K562 (cell line): Measurements from ENCODE around the gene TTLL10. TPM values are rescaled to one million over a fixed set of nuclear protein-coding genes. Genes with fewer than 3 reads are reported as not detected.

ENCODE experiments used
- BACH1 ChIP-seq: fragments of 200-800 bp; sonication (Bioruptor generic); IDR thresholded peaks from 2 replicates; pipeline ENCODE4 v1.6.1; 2016; ENCODE audit warnings: missing genetic modification characterization, missing compliant biosample characterization
- CREB5 ChIP-seq: fragments of 250-450 bp; sonication (Bioruptor Pico); IDR thresholded peaks from 2 replicates; pipeline ENCODE4 v1.5.0; 2020; ENCODE audit warnings: mild to moderate bottlenecking
- CSDE1 ChIP-seq, 2 experiments: fragments of 450-650 bp; IDR thresholded peaks; 2 replicates each; pipeline ENCODE4 v1.6.1; 2016; ENCODE audit warnings: mild to moderate bottlenecking in 1 of 2
- DLX4 ChIP-seq: fragments of 250-450 bp; sonication (Bioruptor Pico); IDR thresholded peaks from 2 replicates; pipeline ENCODE4 v1.6.1; 2021; ENCODE audit warnings: mild to moderate bottlenecking
- GATAD2A ChIP-seq: fragments of 450-650 bp; IDR thresholded peaks from 2 replicates; pipeline ENCODE4 v1.6.1; 2017
- MTA1 ChIP-seq: fragments of 450-650 bp; IDR thresholded peaks from 2 replicates; pipeline ENCODE4 v1.6.1; 2017; ENCODE audit warnings: borderline replicate concordance
- MXD1 ChIP-seq: fragments of 250-450 bp; sonication (Bioruptor Pico); IDR thresholded peaks from 2 replicates; pipeline ENCODE4 v1.8.0; 2021; ENCODE audit warnings: borderline replicate concordance, mild to moderate bottlenecking, moderate library complexity; ENCODE audit not compliant: poor library complexity, severe bottlenecking
- MYBL2 ChIP-seq, 2 experiments: fragments of 450-650 bp in 1 of 2; sonication (generic) in 1 of 2; formaldehyde crosslinking in 1 of 2; IDR thresholded peaks; 2 replicates each; pipeline versions ENCODE4 v1.6.1 to v1.8.1; 2017 to 2022; ENCODE audit warnings: borderline replicate concordance in 1 of 2, inconsistent platforms in 1 of 2, low read depth in 1 of 2, mild to moderate bottlenecking in 1 of 2, missing genetic modification reagents in 1 of 2, moderate library complexity in 1 of 2
- NELFE ChIP-seq: IDR thresholded peaks from 2 replicates; pipeline ENCODE4 v1.6.1; 2011; ENCODE audit warnings: mild to moderate bottlenecking; ENCODE audit not compliant: insufficient read depth, insufficient read length
- RUNX1 ChIP-seq: sonication (generic); IDR thresholded peaks from 2 replicates; pipeline ENCODE4 v1.6.1; 2016; ENCODE audit warnings: antibody characterized with exemption, low read depth
- SIX5 ChIP-seq, 2 experiments: IDR thresholded peaks; 2 replicates each; pipeline ENCODE4 v1.6.1; 2011; ENCODE audit warnings: low read length in 2 of 2, borderline replicate concordance in 1 of 2, low read depth in 1 of 2, mild to moderate bottlenecking in 1 of 2, moderate library complexity in 1 of 2; ENCODE audit not compliant: insufficient read depth in 1 of 2
- TAF1 ChIP-seq: IDR thresholded peaks from 2 replicates; pipeline ENCODE4 v1.6.1; 2011; ENCODE audit warnings: mild to moderate bottlenecking, low read length, moderate library complexity; ENCODE audit not compliant: insufficient read depth, control insufficient read depth, severe bottlenecking; ENCODE audit errors: extremely low read depth
- TFAM ChIP-seq: fragments of 250-450 bp; sonication (Bioruptor Pico); conservative IDR thresholded peaks from 2 replicates; pipeline ENCODE4 v1.5.0; 2021; ENCODE audit warnings: mild to moderate bottlenecking, moderate library complexity
- XRCC4 ChIP-seq: IDR thresholded peaks from one replicate; pipeline ENCODE4 v1.6.1; 2011; ENCODE audit not compliant: insufficient read depth, insufficient read length; ENCODE audit errors: extremely low read depth
- ZNF121 ChIP-seq: sonication (generic); formaldehyde crosslinking; conservative IDR thresholded peaks from 2 replicates; pipeline ENCODE4 v1.8.0; 2022; ENCODE audit warnings: missing genetic modification reagents
- ZNF431 ChIP-seq: sonication (generic); formaldehyde crosslinking; IDR thresholded peaks from 2 replicates; pipeline ENCODE4 v1.8.0; 2022; ENCODE audit warnings: mild to moderate bottlenecking, missing genetic modification reagents
- polyA plus RNA-seq, 8 experiments: library from polyadenylated mRNA; depleted of rRNA in 4 of 8; stranded (reverse) in 5 of 8; unstranded in 3 of 8; fragments of >200 nt; fragmentation: Nextera tagmentation in 2 of 8; fragmentation: Illumina TruSeq in 1 of 8; extraction: Ambion mirVana in 2 of 8; extraction: Trizol in 1 of 8; gene quantifications; 2 replicates each; pipeline versions ENCODE4 v1.2.1 to v1.2.3, GENCODE V29; 2011 to 2014; ENCODE audit warnings: inconsistent platforms in 1 of 8, missing spikeins in 1 of 8
- total RNA-seq, 7 experiments: library from RNA; depleted of rRNA in 6 of 7; stranded (reverse); fragments of >200 nt in 6 of 7; fragmentation: Illumina TruSeq in 2 of 7; extraction: Trizol in 2 of 7; gene quantifications; 2 replicates each; pipeline versions ENCODE4 v1.2.1 to v1.2.3, GENCODE V29; 2011 to 2021; ENCODE audit warnings: low replicate concordance in 1 of 7
- TF ChIP-seq, protein P1 (sequence below): sonication (generic); formaldehyde crosslinking; IDR thresholded peaks from 2 replicates; pipeline ENCODE4 v1.8.0; 2022; ENCODE audit warnings: mild to moderate bottlenecking, missing genetic modification reagents
- TF ChIP-seq, protein P2 (sequence below): fragments of 250-450 bp; sonication (Bioruptor Pico); IDR thresholded peaks from 2 replicates; pipeline ENCODE4 v1.8.0; 2021; ENCODE audit warnings: moderate library complexity, mild to moderate bottlenecking, inconsistent platforms
- TF ChIP-seq, protein P3 (sequence below): fragments of 450-650 bp; formaldehyde crosslinking; IDR thresholded peaks from 2 replicates; pipeline ENCODE4 v1.4.0; 2022; ENCODE audit warnings: missing genetic modification characterization

The TTLL10 gene
- total and polyA plus RNA-seq, 9 of the 15 experiments (the other 6 are each of a cell fraction or from before 2014, with no cell fraction given) = not detected

- TF ChIP-seq, protein P1, sequence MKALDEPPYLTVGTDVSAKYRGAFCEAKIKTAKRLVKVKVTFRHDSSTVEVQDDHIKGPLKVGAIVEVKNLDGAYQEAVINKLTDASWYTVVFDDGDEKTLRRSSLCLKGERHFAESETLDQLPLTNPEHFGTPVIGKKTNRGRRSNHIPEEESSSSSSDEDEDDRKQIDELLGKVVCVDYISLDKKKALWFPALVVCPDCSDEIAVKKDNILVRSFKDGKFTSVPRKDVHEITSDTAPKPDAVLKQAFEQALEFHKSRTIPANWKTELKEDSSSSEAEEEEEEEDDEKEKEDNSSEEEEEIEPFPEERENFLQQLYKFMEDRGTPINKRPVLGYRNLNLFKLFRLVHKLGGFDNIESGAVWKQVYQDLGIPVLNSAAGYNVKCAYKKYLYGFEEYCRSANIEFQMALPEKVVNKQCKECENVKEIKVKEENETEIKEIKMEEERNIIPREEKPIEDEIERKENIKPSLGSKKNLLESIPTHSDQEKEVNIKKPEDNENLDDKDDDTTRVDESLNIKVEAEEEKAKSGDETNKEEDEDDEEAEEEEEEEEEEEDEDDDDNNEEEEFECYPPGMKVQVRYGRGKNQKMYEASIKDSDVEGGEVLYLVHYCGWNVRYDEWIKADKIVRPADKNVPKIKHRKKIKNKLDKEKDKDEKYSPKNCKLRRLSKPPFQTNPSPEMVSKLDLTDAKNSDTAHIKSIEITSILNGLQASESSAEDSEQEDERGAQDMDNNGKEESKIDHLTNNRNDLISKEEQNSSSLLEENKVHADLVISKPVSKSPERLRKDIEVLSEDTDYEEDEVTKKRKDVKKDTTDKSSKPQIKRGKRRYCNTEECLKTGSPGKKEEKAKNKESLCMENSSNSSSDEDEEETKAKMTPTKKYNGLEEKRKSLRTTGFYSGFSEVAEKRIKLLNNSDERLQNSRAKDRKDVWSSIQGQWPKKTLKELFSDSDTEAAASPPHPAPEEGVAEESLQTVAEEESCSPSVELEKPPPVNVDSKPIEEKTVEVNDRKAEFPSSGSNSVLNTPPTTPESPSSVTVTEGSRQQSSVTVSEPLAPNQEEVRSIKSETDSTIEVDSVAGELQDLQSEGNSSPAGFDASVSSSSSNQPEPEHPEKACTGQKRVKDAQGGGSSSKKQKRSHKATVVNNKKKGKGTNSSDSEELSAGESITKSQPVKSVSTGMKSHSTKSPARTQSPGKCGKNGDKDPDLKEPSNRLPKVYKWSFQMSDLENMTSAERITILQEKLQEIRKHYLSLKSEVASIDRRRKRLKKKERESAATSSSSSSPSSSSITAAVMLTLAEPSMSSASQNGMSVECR (CRISPR knock-in tag) = peak; percentile 77
- TF ChIP-seq TAF1 = peak; percentile 72
- TF ChIP-seq DLX4 (CRISPR knock-in tag) = no peak
- TF ChIP-seq CREB5 (CRISPR knock-in tag) = 0 out of 2 replicates have a peak, but pooled peaks have one; percentile 38
- no peak for TF ChIP-seq CSDE1 (IDR thresholded peaks at IDR 0.05)
- no peak for TF ChIP-seq BACH1 (tag)
- no peak for TF ChIP-seq RUNX1
- TF ChIP-seq, protein P2, sequence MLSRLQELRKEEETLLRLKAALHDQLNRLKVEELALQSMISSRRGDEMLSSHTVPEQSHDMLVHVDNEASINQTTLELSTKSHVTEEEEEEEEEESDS (CRISPR knock-in tag) = no peak
- TF ChIP-seq, protein P3, sequence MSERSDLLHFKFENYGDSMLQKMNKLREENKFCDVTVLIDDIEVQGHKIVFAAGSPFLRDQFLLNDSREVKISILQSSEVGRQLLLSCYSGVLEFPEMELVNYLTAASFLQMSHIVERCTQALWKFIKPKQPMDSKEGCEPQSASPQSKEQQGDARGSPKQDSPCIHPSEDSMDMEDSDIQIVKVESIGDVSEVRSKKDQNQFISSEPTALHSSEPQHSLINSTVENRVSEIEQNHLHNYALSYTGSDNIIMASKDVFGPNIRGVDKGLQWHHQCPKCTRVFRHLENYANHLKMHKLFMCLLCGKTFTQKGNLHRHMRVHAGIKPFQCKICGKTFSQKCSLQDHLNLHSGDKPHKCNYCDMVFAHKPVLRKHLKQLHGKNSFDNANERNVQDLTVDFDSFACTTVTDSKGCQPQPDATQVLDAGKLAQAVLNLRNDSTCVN = no peak
- no peak; the same call in 1 of the 2 replicates for TF ChIP-seq ZNF431 (CRISPR knock-in tag)
- TF ChIP-seq MTA1 = no peak
- no peak for TF ChIP-seq ZNF121
- no peak for TF ChIP-seq MXD1 (CRISPR knock-in tag)
- no peak for TF ChIP-seq NELFE
- TF ChIP-seq TFAM (CRISPR knock-in tag) = no peak
- no peak for TF ChIP-seq SIX5 (IDR thresholded peaks at IDR 0.05; ENCODE audit: borderline replicate concordance in 1 of 2, insufficient read depth in 1 of 2, low read depth in 1 of 2, low read length in 2 of 2)
- TF ChIP-seq MYBL2 (IDR thresholded peaks at IDR 0.05; ENCODE audit: low read depth) = no peak
- TF ChIP-seq MYBL2 (CRISPR knock-in tag; IDR thresholded peaks at IDR 0.05; ENCODE audit: borderline replicate concordance) = no peak
- no peak for TF ChIP-seq XRCC4
- no peak for TF ChIP-seq GATAD2A
Measured at GRCh38 chr1:1157426-1157913, 16.2 kb upstream of the TTLL10 start (continued).
